ENCODE data around the gene BCL2A1.

DNA sequence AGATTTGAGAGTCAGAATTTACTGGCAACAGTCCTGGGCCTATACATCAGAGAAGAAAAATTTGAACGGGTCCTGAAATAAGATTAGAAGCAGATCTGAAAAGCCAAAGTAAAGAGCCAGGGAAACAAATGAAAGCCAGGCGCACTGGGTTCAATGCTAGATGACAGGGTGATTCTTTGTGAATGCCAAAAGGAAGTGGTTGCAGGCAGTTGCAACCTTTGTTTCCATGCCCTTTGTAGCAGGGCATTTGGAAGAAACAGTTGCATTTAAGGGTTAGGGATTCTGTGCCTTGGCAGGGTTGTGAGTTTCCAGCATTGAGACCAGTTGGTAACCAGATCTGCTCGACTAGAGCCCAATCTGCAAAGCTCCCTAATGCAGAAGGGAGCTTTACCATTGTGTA lies 37.8 kb downstream of the BCL2A1 start:
- TF ChIP-seq POLR2A (IDR thresholded peaks at IDR 0.05; ENCODE audit: extremely low read depth, insufficient read length) (no peak), MYC (IDR thresholded peaks at IDR 0.05; ENCODE audit: low read depth, low read length) (no peak)
- TF ChIP-seq, protein P1, sequence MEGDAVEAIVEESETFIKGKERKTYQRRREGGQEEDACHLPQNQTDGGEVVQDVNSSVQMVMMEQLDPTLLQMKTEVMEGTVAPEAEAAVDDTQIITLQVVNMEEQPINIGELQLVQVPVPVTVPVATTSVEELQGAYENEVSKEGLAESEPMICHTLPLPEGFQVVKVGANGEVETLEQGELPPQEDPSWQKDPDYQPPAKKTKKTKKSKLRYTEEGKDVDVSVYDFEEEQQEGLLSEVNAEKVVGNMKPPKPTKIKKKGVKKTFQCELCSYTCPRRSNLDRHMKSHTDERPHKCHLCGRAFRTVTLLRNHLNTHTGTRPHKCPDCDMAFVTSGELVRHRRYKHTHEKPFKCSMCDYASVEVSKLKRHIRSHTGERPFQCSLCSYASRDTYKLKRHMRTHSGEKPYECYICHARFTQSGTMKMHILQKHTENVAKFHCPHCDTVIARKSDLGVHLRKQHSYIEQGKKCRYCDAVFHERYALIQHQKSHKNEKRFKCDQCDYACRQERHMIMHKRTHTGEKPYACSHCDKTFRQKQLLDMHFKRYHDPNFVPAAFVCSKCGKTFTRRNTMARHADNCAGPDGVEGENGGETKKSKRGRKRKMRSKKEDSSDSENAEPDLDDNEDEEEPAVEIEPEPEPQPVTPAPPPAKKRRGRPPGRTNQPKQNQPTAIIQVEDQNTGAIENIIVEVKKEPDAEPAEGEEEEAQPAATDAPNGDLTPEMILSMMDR (IDR thresholded peaks at IDR 0.05; ENCODE audit: low read depth, low read length): no peak

Measured in NB4 (cell line).